Prostate gland (tissue), 2 donors: ENCODE measurements around the gene DHRS1. TPM values are rescaled to one million over a fixed set of nuclear protein-coding genes. Genes with fewer than 3 reads are reported as not detected.
A peak's percentile ranks its signal among the peaks of the same experiment; 100 is the strongest.

Source experiments
- DNase-seq: peaks from one replicate; pipeline ENCODE4 v3.0.0-alpha.2; 2019; ENCODE audit warnings: low spot score
- H3K27ac ChIP-seq, 2 donors: fragments of 200-600 bp; sonication (generic); 2 replicates each; pipeline ENCODE4 v1.5.1; 2017 to 2019
- H3K27me3 ChIP-seq: fragments of 200-600 bp; sonication (generic); replicated peaks from 2 replicates; pipeline ENCODE4 v1.5.1; 2019; ENCODE audit not compliant: insufficient read depth
- H3K36me3 ChIP-seq, 2 donors: fragments of 200-600 bp; sonication (generic); 1 replicate in 1 of 2; 2 replicates in 1 of 2; pipeline versions ENCODE4 v1.5.1 to v1.8.1; 2017 to 2019
- H3K4me1 ChIP-seq: fragments of 200-600 bp; sonication (generic); replicated peaks from 2 replicates; pipeline ENCODE4 v1.5.1; 2019
- H3K4me3 ChIP-seq, 2 donors: fragments of 200-600 bp; sonication (generic); 2 replicates each; pipeline ENCODE4 v1.5.1; 2017 to 2019
- H3K9me3 ChIP-seq: fragments of 200-600 bp; sonication (generic); 2 replicates; pipeline ENCODE4 v1.5.1; 2017
- POLR2A ChIP-seq: fragments of 450-650 bp; IDR thresholded peaks from one replicate; pipeline ENCODE4 v1.6.1; 2016; ENCODE audit warnings: antibody characterized with exemption, mild to moderate bottlenecking
- POLR2AphosphoS5 ChIP-seq: sonication (generic); formaldehyde crosslinking; IDR thresholded peaks from one replicate; pipeline ENCODE4 v1.6.1; 2017; ENCODE audit warnings: antibody characterized with exemption
- WGBS: methylation state at CpG from one replicate; pipeline ENCODE4 v1.1.5; 2018; 5-methylcytosine and 5-hydroxymethylcytosine counted together
- intact Hi-C: fragments of 100-400 bp; cut with DNase I; formaldehyde crosslinking; loops from one replicate; pipeline ENCODE4 v1.14.2; 2022
- total RNA-seq, 2 donors: library from RNA; depleted of rRNA; stranded (reverse); fragments of >200 nt; gene quantifications; one replicate each; pipeline ENCODE4 v1.1.0, GENCODE V29; 2016
- TF ChIP-seq, protein P1 (sequence below), 4 experiments: fragments of 200-600 bp in 2 of 4; fragments of 450-650 bp in 2 of 4; sonication (generic) in 2 of 4; IDR thresholded peaks; 1 replicate in 3 of 4; 2 replicates in 1 of 4; pipeline ENCODE4 v1.5.1; 2016 to 2019; ENCODE audit warnings: antibody characterized with exemption in 4 of 4, mild to moderate bottlenecking in 2 of 4, moderate library complexity in 2 of 4

Gene DHRS1
- total RNA-seq, 2 donors from 2014 or later = 16.9 to 74.0 TPM

GRCh38 chr14:24309538-24310264, 10.1 kb upstream of the DHRS1 start, which contains the start of gene LTB4R2:
TSS of gene LTB4R2 (plus strand) at chr14:24310140. CDS start at chr14:24310665, 525 bp downstream.
- peak within 1 kb of the TSS; percentile 73 to 83 for H3K27ac ChIP-seq
- 25% methylated on average over 5 of the region's 5 CpGs for WGBS
- H3K36me3 ChIP-seq = peaks cover 0 to 6% of the 10 kb centered on the region in 2 donors
- H3K4me3 ChIP-seq = peak within 1 kb of the TSS; percentile 34 to 39
- peaks cover 8% of the 10 kb centered on the region for H3K4me1 ChIP-seq
- intact Hi-C loops = no loop called here
- peak; percentile 43 for DNase-seq
- H3K27me3 ChIP-seq = no peaks in the 10 kb centered on the region
- TF ChIP-seq, protein P1, sequence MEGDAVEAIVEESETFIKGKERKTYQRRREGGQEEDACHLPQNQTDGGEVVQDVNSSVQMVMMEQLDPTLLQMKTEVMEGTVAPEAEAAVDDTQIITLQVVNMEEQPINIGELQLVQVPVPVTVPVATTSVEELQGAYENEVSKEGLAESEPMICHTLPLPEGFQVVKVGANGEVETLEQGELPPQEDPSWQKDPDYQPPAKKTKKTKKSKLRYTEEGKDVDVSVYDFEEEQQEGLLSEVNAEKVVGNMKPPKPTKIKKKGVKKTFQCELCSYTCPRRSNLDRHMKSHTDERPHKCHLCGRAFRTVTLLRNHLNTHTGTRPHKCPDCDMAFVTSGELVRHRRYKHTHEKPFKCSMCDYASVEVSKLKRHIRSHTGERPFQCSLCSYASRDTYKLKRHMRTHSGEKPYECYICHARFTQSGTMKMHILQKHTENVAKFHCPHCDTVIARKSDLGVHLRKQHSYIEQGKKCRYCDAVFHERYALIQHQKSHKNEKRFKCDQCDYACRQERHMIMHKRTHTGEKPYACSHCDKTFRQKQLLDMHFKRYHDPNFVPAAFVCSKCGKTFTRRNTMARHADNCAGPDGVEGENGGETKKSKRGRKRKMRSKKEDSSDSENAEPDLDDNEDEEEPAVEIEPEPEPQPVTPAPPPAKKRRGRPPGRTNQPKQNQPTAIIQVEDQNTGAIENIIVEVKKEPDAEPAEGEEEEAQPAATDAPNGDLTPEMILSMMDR (IDR thresholded peaks at IDR 0.05) = peak in 2 of 4 experiments; percentile 13 to 22
- TF ChIP-seq POLR2A (no peak), POLR2AphosphoS5 (no peak)
- no peaks in the 10 kb centered on the region for H3K9me3 ChIP-seq

DNA sequence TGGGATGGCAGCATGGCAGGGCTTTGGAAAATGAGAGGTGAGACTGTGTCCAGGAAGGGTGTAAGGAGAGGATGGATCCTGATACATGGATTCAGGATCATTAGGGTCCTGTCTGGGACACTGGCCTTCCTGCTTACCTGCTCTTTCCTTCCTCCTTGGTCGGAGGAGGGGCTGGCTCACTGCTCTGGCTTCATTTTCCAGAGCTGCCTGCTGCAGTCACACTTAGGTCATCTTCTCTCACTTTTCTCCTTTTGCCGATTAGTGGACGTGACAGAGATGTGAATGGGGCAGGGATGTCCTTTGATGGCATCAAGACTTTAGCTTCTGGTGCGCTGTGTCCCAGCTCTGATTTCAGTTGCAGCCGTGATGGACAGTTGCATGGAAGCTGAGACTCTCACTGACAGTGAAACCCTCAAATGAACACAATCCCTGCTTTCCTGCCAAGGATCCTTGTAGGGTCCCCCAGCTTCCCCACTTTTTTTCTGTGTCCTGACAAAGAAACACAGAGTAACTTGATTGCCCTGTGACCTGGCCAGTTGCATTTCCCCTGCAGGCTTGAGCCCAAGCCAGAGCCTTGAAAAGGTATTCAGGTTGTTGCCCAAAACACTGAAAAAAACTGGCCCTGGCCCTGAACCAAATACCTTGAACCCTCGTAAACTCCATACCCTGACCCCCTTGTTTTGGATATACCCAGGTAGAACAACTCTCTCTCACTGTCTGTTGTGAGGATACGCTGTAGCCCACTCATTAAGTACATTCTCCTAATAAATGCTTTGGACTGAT, 9.0 kb upstream of the DHRS1 start:
- intact Hi-C loops = no loop called here

GRCh38 chr14:24307575-24308341, 8.2 kb upstream of the DHRS1 start, which contains the start of gene CIDEB:
TSS of gene CIDEB (minus strand) at chr14:24307977. CDS start at chr14:24307858, 119 bp downstream.
- 57% methylated on average over 6 of the region's 6 CpGs for WGBS
- no peak within 1 kb of the TSS for H3K4me3 ChIP-seq
- H3K9me3 ChIP-seq = no peaks in the 10 kb centered on the region
- no peak for TF ChIP-seq POLR2A
- TF ChIP-seq, protein P1 (IDR thresholded peaks at IDR 0.05) = peak; percentile 66 to 90 (median 74)
- intact Hi-C loops = no loop called here
- peak; percentile 28 for DNase-seq
- peaks cover 8 to 19% of the 10 kb centered on the region in 2 donors for H3K36me3 ChIP-seq
- peaks cover 8% of the 10 kb centered on the region for H3K4me1 ChIP-seq
- H3K27me3 ChIP-seq = no peaks in the 10 kb centered on the region
- H3K27ac ChIP-seq = no peak within 1 kb of the TSS

More for the DNA sequence above, 9.0 kb upstream of the DHRS1 start:
- no peak for DNase-seq
- Histone ChIP-seq H3K36me3 (peaks cover 7 to 18% of the 10 kb centered on the region in 2 donors), H3K27ac (no peak overlapping the region), H3K27me3 (no peaks in the 10 kb centered on the region), H3K9me3 (no peaks in the 10 kb centered on the region), H3K4me1 (peaks cover 8% of the 10 kb centered on the region), H3K4me3 (no peak overlapping the region)
- WGBS = 77% methylated on average over 7 of the region's 7 CpGs
- TF ChIP-seq, protein P1 (IDR thresholded peaks at IDR 0.05) = no peak
- no peak for TF ChIP-seq POLR2AphosphoS5
- no peak for TF ChIP-seq POLR2A

GRCh38 chr14:24307156-24307574, 7.6 kb upstream of the DHRS1 start:
- no peaks in the 10 kb centered on the region for H3K27me3 ChIP-seq
- intact Hi-C loops = no loop called here
- WGBS = 82% methylated on average over 11 of the region's 11 CpGs
- H3K4me1 ChIP-seq = peaks cover 8% of the 10 kb centered on the region
- TF ChIP-seq POLR2A (no peak), POLR2AphosphoS5 (no peak)
- TF ChIP-seq, protein P1 (IDR thresholded peaks at IDR 0.05) = no peak
- no peak for DNase-seq
- no peak overlapping the region for H3K4me3 ChIP-seq
- H3K36me3 ChIP-seq = peaks cover 14 to 25% of the 10 kb centered on the region in 2 donors
- H3K27ac ChIP-seq = no peak overlapping the region
- H3K9me3 ChIP-seq = no peaks in the 10 kb centered on the region
